Activated CD8-positive, alpha-beta T cell treated with anti-CD3 and anti-CD28 coated beads for 36 hours (primary cell): Measurements from ENCODE around the gene RGPD3. TPM values are rescaled to one million over a fixed set of nuclear protein-coding genes. Genes with fewer than 3 reads are reported as not detected.
"Not testable (repeated sequence)": the region's sequence is repeated elsewhere in the genome, so short reads cannot be mapped to it uniquely, and the experiment has no call there.

Experiments used
- ATAC-seq: fragments of 200-7000 bp; cut with Tn5 transposase; one replicate; pipeline ENCODE4 v1.10.0; 2021; ENCODE audit warnings: mild to moderate bottlenecking, moderate library complexity
- CTCF ChIA-PET: fragments of 350-600 bp; sonication (Branson Sonifier 250); formaldehyde crosslinking; loops from one replicate; lab custom pipeline; 2021; ENCODE audit warnings: antibody characterized with exemption; lab: Charles Lee
- POLR2A ChIA-PET: fragments of 350-600 bp; sonication (Branson Sonifier 250); formaldehyde crosslinking; loops from one replicate; lab custom pipeline; 2021; ENCODE audit warnings: antibody characterized with exemption; lab: Charles Lee
- DNase-seq: peaks from one replicate; pipeline ENCODE4 v3.0.0-alpha.2; 2020
- H3K27ac Mint-ChIP-seq: one replicate; pipeline ENCODE4 v1.8.0; 2021; ENCODE audit warnings: mild to moderate bottlenecking, mixed read lengths
- H3K27me3 Mint-ChIP-seq: one replicate; pipeline ENCODE4 v1.8.0; 2021; ENCODE audit warnings: mixed read lengths
- H3K36me3 Mint-ChIP-seq: one replicate; pipeline ENCODE4 v1.8.0; 2021; ENCODE audit warnings: low read depth, mixed read lengths
- H3K4me1 Mint-ChIP-seq: one replicate; pipeline ENCODE4 v1.8.0; 2021; ENCODE audit warnings: low read depth, mixed read lengths
- H3K4me3 Mint-ChIP-seq: one replicate; pipeline ENCODE4 v1.8.0; 2021; ENCODE audit warnings: mild to moderate bottlenecking, moderate library complexity, mixed read lengths
- H3K9me3 Mint-ChIP-seq: one replicate; pipeline ENCODE4 v1.8.0; 2021; ENCODE audit warnings: mixed read lengths
- intact Hi-C: fragments of 100-400 bp; cut with micrococcal nuclease; formaldehyde crosslinking; loops from one replicate; pipeline ENCODE4 v1.10.0; 2022
- total RNA-seq, 2 experiments: library from RNA; stranded (reverse); gene quantifications; one replicate each; pipeline ENCODE4 v1.2.3, GENCODE V29; 2021
- TF ChIP-seq, protein P1 (sequence below): fragments of 200-600 bp; IDR thresholded peaks from one replicate; pipeline ENCODE4 v1.8.0; 2022; ENCODE audit warnings: antibody characterized with exemption, mild to moderate bottlenecking

RGPD3 gene
- total RNA-seq = under 1 TPM; 0.20 to 0.34 TPM

DNA sequence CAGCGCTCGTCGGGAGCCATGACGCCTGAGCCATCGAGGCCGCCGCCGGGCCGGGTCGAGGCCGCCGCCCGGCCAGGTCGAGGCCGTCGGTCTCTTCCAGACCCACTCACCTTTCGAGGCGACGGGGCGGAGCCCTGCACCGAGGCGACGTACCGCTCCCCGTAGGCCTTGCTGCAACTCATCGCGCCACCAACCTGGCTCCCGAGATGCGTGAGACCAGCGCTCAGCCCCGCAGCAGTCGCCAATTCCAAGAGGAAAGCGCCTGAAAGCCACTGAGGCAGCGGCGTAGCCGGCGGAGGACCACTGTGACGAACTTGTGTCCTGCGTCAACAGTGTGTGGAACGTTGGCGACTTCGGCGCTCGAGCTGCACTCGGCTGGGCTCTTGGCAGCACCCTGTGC, at the start of gene RGPD3:
TSS of gene RGPD3 (minus strand) at position 307 of the 400 bp plus-strand sequence. CDS start at position 182, 125 bp downstream.
- H3K27ac Mint-ChIP-seq, H3K4me3 Mint-ChIP-seq, H3K9me3 Mint-ChIP-seq, POLR2A ChIA-PET, H3K27me3 Mint-ChIP-seq, CTCF ChIA-PET, DNase-seq, H3K4me1 Mint-ChIP-seq, H3K36me3 Mint-ChIP-seq, intact Hi-C loops, ATAC-seq: not testable (repeated sequence)

DNA sequence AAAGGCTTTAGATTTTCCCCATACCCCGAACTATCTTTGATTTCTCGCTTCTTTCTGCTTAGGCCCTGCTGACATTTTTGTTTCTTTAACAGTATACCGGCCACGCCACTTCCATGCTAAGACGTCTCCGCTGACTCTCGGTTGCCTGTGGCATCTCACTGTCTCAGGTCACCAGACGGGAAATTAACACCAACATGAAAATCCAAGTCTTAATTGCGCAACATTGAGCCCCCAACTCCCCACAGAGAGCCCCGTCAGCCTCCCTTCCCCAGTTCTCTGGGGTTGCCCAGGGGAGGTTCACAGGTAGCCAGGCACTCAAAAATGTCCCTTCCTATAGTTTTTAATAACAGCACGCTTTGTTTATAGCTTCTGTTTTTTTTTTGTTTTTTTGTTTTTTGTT, 49.1 kb upstream of the RGPD3 start:
- DNase-seq = no peak
- intact Hi-C loops = no loop called here

DNA sequence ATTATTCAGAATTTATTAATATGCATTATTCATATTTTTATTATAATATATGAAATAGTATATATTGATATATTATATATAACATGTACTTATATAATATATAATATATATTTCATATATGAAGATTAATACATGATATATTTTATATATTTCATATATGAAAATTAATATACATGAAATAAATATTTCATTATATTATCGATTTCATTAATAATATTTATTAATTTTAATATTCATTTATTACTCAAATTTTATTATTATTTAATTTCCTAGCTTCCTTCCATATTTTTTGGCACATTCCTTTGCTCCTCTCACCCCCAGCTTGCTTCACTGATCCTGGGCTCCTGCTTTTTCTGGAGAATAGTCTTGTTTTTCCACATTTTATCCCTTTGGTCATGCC, 48.7 kb upstream of the RGPD3 start:
- CTCF ChIA-PET = no interaction called here
- Mint-ChIP-seq H3K4me1 (peaks cover 19% of the 10 kb centered on the region), H3K27me3 (no peaks in the 10 kb centered on the region), H3K36me3 (no peaks in the 10 kb centered on the region), H3K27ac (no peak overlapping the region), H3K9me3 (no peaks in the 10 kb centered on the region), H3K4me3 (no peak overlapping the region)
- DNase-seq = no peak
- TF ChIP-seq, protein P1, sequence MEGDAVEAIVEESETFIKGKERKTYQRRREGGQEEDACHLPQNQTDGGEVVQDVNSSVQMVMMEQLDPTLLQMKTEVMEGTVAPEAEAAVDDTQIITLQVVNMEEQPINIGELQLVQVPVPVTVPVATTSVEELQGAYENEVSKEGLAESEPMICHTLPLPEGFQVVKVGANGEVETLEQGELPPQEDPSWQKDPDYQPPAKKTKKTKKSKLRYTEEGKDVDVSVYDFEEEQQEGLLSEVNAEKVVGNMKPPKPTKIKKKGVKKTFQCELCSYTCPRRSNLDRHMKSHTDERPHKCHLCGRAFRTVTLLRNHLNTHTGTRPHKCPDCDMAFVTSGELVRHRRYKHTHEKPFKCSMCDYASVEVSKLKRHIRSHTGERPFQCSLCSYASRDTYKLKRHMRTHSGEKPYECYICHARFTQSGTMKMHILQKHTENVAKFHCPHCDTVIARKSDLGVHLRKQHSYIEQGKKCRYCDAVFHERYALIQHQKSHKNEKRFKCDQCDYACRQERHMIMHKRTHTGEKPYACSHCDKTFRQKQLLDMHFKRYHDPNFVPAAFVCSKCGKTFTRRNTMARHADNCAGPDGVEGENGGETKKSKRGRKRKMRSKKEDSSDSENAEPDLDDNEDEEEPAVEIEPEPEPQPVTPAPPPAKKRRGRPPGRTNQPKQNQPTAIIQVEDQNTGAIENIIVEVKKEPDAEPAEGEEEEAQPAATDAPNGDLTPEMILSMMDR = no peak
- no peak for ATAC-seq
- POLR2A ChIA-PET = no interaction called here
- intact Hi-C loops = no loop called here

More for the DNA sequence above, 49.1 kb upstream of the RGPD3 start:
- POLR2A ChIA-PET = no interaction called here
- no peaks in the 10 kb centered on the region for H3K9me3 Mint-ChIP-seq
- H3K27ac Mint-ChIP-seq = no peak overlapping the region
- no peak overlapping the region for H3K4me3 Mint-ChIP-seq
- no peaks in the 10 kb centered on the region for H3K36me3 Mint-ChIP-seq
- peaks cover 15% of the 10 kb centered on the region for H3K4me1 Mint-ChIP-seq
- TF ChIP-seq, protein P1 = no peak
- CTCF ChIA-PET = no interaction called here
- H3K27me3 Mint-ChIP-seq = no peaks in the 10 kb centered on the region
- no peak for ATAC-seq

DNA sequence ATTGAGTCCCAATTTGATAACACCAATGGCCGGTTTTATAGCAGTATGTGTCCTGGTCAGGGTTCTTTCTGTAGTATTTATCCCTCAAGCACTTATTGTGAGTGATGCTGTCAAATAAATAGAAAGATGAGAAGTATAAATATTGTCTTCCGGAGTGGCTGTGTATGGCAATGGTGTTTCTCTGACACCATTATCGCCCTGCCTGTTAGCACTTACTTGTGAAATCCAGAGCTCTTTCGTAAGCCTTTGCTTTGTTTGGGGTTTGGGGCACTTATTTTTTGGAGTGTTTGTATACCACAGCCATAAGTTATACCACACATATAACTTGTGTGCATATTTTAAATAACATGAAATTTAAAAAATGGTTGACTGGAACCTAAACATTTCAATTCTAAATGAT, 48.2 kb upstream of the RGPD3 start:
- POLR2A ChIA-PET = no interaction called here

DNA sequence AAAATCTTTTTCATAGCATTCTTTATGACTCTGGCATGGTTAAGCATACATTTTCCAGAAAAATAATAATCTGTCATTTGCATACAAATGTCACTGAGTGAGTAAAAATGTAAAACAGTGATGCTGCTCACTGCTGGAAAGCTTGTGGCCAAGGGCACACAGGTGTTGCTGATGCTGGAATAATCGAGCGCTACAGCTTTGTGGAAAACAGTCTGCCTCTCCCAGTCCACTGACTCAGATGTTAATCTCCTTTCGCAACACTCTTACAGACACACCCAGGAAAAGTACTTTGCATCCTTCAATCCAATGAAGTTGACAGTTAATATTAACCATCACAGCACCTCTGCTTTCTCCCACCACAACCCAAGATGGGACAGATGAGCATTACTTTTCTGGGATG, 46.6 kb upstream of the RGPD3 start:
- Mint-ChIP-seq H3K4me1 (peaks cover 33% of the 10 kb centered on the region), H3K27ac (peak overlapping the region; percentile 9)
- CTCF ChIA-PET, POLR2A ChIA-PET, H3K36me3 Mint-ChIP-seq, intact Hi-C loops, H3K4me3 Mint-ChIP-seq, H3K9me3 Mint-ChIP-seq, DNase-seq, H3K27me3 Mint-ChIP-seq: not testable (repeated sequence)
- ATAC-seq = peak; percentile 5

More for the DNA sequence above, 48.2 kb upstream of the RGPD3 start:
- no peaks in the 10 kb centered on the region for H3K27me3 Mint-ChIP-seq
- no peaks in the 10 kb centered on the region for H3K36me3 Mint-ChIP-seq
- CTCF ChIA-PET = no interaction called here
- H3K4me3 Mint-ChIP-seq = no peak overlapping the region
- TF ChIP-seq, protein P1 = no peak
- DNase-seq (no peak), ATAC-seq (no peak)
- H3K4me1 Mint-ChIP-seq = peaks cover 22% of the 10 kb centered on the region
- intact Hi-C loops = no loop called here
- H3K9me3 Mint-ChIP-seq = no peaks in the 10 kb centered on the region
- H3K27ac Mint-ChIP-seq = no peak overlapping the region

DNA sequence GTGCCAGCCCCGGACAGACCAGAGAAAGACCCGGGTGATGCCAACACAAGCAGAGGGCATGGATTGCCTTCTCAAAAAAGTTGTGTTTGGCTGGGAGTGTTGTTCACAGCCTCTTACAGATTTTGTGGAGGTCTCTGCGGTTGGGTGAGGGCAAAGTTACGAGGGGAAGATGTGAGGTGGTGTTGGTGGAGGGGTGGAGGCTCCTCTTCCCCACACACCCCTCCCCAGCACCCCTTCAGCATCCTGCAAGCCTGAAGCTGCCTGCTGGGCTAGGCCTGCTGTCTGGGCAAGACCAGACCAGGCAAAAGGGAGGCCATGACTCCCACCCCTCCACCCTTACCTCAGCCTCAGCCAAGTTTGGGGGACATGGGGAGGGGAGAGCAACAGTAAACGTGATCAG, 45.2 kb upstream of the RGPD3 start:
- H3K9me3 Mint-ChIP-seq, intact Hi-C loops, H3K27me3 Mint-ChIP-seq, H3K4me3 Mint-ChIP-seq, H3K36me3 Mint-ChIP-seq, DNase-seq, CTCF ChIA-PET, POLR2A ChIA-PET: not testable (repeated sequence)
- peak overlapping the region; percentile 66 for H3K27ac Mint-ChIP-seq
- peaks cover 35% of the 10 kb centered on the region for H3K4me1 Mint-ChIP-seq
- peak; percentile 47 for ATAC-seq

DNA sequence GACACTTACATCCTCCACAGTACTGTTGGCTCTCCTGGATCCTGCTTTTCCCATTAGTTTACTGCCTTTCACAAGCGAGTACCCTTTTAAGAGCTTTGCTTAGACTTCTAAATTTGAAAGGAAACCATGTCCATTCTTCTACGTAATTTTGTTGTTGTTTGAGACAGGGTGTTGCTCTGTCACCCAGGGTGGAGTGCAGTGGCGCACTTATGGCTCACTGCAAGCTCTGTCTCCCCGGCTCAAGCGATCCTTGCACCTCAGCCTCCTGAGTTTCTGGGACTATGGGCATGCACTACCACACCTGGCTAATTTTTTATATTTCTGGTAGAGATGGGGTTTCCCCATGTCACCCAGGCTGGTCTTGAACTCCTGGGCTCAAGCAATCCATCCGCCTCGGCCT, 43.7 kb upstream of the RGPD3 start:
- H3K9me3 Mint-ChIP-seq, CTCF ChIA-PET, H3K27me3 Mint-ChIP-seq, H3K36me3 Mint-ChIP-seq, intact Hi-C loops, POLR2A ChIA-PET: not testable (repeated sequence)
- Mint-ChIP-seq H3K4me3 (peak overlapping the region; percentile 29), H3K27ac (peak overlapping the region; percentile 83), H3K4me1 (peaks cover 42% of the 10 kb centered on the region)
- DNase-seq (peak; percentile 28), ATAC-seq (peak; percentile 38)

DNA sequence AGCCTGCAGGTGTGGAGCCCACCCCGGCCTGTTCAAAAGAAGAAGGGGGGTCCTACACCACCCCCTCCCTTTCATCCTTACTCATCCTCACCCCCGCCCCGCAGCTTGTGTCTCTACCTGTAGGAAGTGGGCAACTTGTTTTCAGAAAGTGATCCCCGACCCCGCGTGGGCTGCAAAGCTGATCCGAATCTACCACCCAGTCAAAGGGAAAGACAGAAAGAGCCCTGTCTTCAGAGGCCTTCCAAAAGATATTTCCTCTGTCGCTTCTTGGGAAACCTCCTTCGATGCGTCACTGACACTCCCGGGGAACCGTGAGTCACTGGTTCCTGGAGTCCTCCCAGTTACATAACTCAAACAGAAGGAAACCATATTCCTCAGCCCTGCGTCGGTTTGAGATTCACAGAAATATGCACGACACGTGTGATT, 43.3 kb upstream of the RGPD3 start:
- H3K27me3 Mint-ChIP-seq, H3K9me3 Mint-ChIP-seq, intact Hi-C loops, POLR2A ChIA-PET, CTCF ChIA-PET, H3K36me3 Mint-ChIP-seq: not testable (repeated sequence)
- H3K4me3 Mint-ChIP-seq = peak overlapping the region; percentile 29
- H3K27ac Mint-ChIP-seq = peak overlapping the region; percentile 83
- DNase-seq (peak; percentile 71), ATAC-seq (peak; percentile 68)
- H3K4me1 Mint-ChIP-seq = peaks cover 46% of the 10 kb centered on the region

DNA sequence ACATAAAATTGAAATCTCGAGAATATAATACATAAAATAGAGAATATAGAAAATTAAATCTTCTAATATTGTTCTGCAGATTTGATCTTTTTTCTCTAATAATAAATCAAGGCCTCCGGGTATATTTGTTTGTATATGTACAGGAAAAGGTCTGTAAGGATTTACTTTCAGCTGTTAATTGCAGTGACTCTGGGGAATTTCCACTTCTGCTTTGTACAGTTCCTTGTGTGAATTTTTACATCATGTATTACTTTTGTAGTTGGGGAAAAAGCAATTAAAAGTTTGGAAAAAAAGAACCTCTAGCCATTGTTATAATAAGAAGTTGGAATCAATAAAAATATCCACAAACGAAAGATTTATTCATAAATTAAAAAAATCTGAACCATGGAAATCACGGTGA, 42.6 kb upstream of the RGPD3 start:
- CTCF ChIA-PET, H3K36me3 Mint-ChIP-seq, H3K27me3 Mint-ChIP-seq, POLR2A ChIA-PET, H3K9me3 Mint-ChIP-seq, intact Hi-C loops, ATAC-seq, DNase-seq: not testable (repeated sequence)
- peaks cover 48% of the 10 kb centered on the region for H3K4me1 Mint-ChIP-seq
- peak overlapping the region; percentile 8 for H3K4me3 Mint-ChIP-seq
- peak overlapping the region; percentile 66 for H3K27ac Mint-ChIP-seq

DNA sequence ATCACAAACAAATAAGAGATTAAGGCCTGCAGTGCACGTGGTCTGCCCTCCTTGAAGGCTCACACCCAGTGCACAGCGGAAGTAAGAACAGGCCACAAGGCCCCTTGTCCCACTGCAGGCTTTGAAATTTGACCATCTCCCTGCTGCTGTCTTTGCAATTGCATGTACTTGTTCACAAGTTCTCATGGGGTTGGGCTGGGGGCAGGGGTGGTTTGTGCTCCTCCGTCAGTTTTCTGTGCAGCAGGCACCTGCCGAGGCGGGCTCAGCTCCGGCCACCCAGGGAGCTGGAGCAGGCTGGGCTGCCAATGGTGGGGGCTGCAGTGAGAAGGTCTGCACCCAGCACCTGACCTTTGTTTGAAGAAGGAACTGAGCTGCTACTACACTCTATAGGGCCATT, 41.2 kb upstream of the RGPD3 start:
- POLR2A ChIA-PET, intact Hi-C loops: not testable (repeated sequence)

More for the DNA sequence above, 41.2 kb upstream of the RGPD3 start:
- H3K27ac Mint-ChIP-seq, ATAC-seq, H3K4me3 Mint-ChIP-seq, DNase-seq, H3K9me3 Mint-ChIP-seq, H3K27me3 Mint-ChIP-seq, H3K36me3 Mint-ChIP-seq, CTCF ChIA-PET: not testable (repeated sequence)
- H3K4me1 Mint-ChIP-seq = peaks cover 45% of the 10 kb centered on the region
